GM13977 (cell line): ENCODE measurements around the gene ACTRT2.

Experiments used
- DNase-seq: peaks from one replicate; pipeline ENCODE4 v3.0.0; 2012; ENCODE audit warnings: low spot score
- in situ Hi-C: fragments of 300-500 bp; cut with MboI; formaldehyde crosslinking; loops from one replicate; pipeline ENCODE4 v1.12.0; 2022; ENCODE audit warnings: low sequenced_read_pairs, low pct_unique_long_range_greater_than_20kb, mixed read lengths, inconsistent platforms; ENCODE audit not compliant: unreplicated experiment
- TF ChIP-seq, protein P1 (sequence below): IDR thresholded peaks from 2 replicates; pipeline ENCODE4 v1.5.1; 2012; ENCODE audit warnings: mild to moderate bottlenecking, control low read depth; ENCODE audit not compliant: insufficient read depth; ENCODE audit errors: extremely low read depth, missing control alignments

ACTRT2 gene

DNA sequence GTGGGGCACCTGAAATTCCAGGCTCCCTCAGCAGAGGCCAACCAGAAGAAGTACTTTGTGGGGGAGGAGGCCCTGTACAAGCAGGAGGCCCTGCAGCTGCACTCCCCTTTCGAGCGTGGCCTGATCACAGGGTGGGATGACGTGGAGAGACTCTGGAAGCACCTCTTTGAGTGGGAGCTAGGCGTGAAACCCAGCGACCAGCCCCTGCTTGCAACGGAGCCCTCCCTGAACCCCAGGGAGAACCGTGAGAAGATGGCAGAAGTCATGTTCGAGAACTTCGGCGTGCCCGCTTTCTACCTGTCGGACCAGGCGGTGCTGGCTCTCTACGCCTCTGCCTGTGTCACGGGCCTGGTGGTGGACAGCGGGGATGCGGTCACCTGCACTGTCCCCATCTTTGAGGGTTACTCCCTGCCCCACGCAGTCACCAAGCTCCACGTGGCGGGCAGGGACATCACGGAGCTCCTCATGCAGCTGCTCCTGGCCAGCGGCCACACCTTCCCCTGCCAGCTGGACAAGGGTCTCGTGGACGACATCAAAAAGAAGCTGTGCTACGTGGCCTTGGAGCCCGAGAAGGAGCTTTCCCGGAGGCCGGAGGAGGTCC lies 634 bp downstream of the ACTRT2 start:
- in situ Hi-C loops: no loop called here
- TF ChIP-seq, protein P1, sequence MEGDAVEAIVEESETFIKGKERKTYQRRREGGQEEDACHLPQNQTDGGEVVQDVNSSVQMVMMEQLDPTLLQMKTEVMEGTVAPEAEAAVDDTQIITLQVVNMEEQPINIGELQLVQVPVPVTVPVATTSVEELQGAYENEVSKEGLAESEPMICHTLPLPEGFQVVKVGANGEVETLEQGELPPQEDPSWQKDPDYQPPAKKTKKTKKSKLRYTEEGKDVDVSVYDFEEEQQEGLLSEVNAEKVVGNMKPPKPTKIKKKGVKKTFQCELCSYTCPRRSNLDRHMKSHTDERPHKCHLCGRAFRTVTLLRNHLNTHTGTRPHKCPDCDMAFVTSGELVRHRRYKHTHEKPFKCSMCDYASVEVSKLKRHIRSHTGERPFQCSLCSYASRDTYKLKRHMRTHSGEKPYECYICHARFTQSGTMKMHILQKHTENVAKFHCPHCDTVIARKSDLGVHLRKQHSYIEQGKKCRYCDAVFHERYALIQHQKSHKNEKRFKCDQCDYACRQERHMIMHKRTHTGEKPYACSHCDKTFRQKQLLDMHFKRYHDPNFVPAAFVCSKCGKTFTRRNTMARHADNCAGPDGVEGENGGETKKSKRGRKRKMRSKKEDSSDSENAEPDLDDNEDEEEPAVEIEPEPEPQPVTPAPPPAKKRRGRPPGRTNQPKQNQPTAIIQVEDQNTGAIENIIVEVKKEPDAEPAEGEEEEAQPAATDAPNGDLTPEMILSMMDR: no peak
- no peak for DNase-seq

- TF ChIP-seq, protein P1: no peak
- no peak for DNase-seq
- in situ Hi-C loops: no loop called here
Observed at GRCh38 chr1:3022511-3022973, 1.3 kb downstream of the ACTRT2 start.

GRCh38 chr1:3022976-3023375 lies 1.7 kb downstream of the ACTRT2 start:
- TF ChIP-seq, protein P1: no peak
- in situ Hi-C loops: no loop called here
- no peak for DNase-seq

- in situ Hi-C loops: no loop called here
- no peak for DNase-seq
- TF ChIP-seq, protein P1: no peak
Observed at GRCh38 chr1:3024019-3024418, 2.8 kb downstream of the ACTRT2 start.

DNA sequence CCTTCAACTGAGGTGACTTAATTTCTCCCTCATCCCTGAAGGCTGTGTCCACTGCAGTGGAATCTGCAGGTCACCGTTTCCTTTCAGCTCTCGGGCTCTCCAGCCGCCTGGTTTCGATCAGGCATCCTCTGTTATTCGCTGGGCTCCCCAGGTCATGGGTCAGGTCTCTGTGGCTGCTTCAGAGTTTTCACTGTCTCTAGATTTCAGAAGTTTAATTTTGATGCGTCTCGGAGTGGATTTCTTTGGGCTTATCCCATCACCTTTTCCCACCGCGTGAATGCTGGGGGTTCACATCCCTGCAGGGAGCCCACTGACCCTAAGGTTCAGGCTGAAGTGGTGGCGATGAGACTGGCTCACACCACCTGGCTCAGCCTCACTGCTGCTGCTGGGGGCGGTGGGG lies 3.3 kb downstream of the ACTRT2 start:
- TF ChIP-seq, protein P1: no peak
- in situ Hi-C loops: no loop called here
- no peak for DNase-seq

GRCh38 chr1:3026124-3026523 lies 4.9 kb downstream of the ACTRT2 start:
- in situ Hi-C loops: no loop called here
- TF ChIP-seq, protein P1: no peak
- DNase-seq: no peak
